IgD-negative memory B cell (primary cell): ENCODE measurements around the gene CCDC154. TPM values are rescaled to one million over a fixed set of nuclear protein-coding genes. Genes with fewer than 3 reads are reported as not detected.

Experiments
- H3K27ac Mint-ChIP-seq, 3 donors: one replicate each; pipeline ENCODE4 v1.8.0; 2020 to 2022; ENCODE audit warnings: mild to moderate bottlenecking in 3 of 3, mixed read lengths in 3 of 3, moderate library complexity in 1 of 3
- H3K27me3 Mint-ChIP-seq: one replicate; pipeline ENCODE4 v1.8.0; 2021; ENCODE audit warnings: mixed read lengths
- H3K36me3 Mint-ChIP-seq: one replicate; pipeline ENCODE4 v1.8.0; 2020; ENCODE audit warnings: mild to moderate bottlenecking, mixed read lengths
- H3K4me1 Mint-ChIP-seq, 3 donors: one replicate each; pipeline ENCODE4 v1.8.0; 2020 to 2022; ENCODE audit warnings: mixed read lengths in 3 of 3, mild to moderate bottlenecking in 1 of 3
- H3K4me3 Mint-ChIP-seq, 4 donors: one replicate each; pipeline ENCODE4 v1.8.0; 2020 to 2022; ENCODE audit warnings: mild to moderate bottlenecking in 4 of 4, mixed read lengths in 4 of 4, moderate library complexity in 3 of 4
- H3K9me3 Mint-ChIP-seq, 3 donors: one replicate each; pipeline ENCODE4 v1.8.0; 2020 to 2021; ENCODE audit warnings: mixed read lengths in 3 of 3, mild to moderate bottlenecking in 1 of 3
- polyA plus RNA-seq: library from polyadenylated mRNA; unstranded; fragments of 300-500 nt; fragmentation: Illumina TruSeq; gene quantifications from one replicate; pipeline ENCODE4 v1.2.3, GENCODE V29; 2021

The CCDC154 gene
- polyA plus RNA-seq, 1 donor from 2014 or later: 1.5 TPM

DNA sequence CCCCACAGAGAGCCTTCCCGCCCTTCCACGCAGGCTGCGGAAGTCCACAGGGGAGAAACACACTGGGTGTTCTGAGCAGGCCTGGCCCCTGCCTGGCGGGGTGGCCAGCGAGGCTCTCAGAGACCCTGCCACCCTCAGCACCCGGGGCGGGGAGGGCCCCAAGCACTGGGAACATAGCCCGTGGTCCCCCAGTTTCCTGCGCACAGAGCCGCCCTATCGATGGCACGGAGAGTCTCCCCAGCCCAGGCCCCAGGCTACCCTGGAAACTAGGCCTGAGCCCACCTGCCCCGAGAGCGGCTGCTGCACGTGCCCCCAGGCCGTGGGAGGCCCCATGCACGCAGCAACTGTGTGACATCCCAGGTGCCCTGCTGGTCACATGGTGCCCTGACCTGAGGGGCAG lies 10.2 kb upstream of the CCDC154 start:
- H3K9me3 Mint-ChIP-seq: no peaks in the 10 kb centered on the region
- H3K27me3 Mint-ChIP-seq: no peaks in the 10 kb centered on the region
- peaks cover 2% of the 10 kb centered on the region for H3K36me3 Mint-ChIP-seq
- H3K27ac Mint-ChIP-seq: peak overlapping the region in 2 of 3 donors; percentile 50 to 90
- H3K4me1 Mint-ChIP-seq: peaks cover 5 to 10% (median 9%) of the 10 kb centered on the region in 3 donors
- H3K4me3 Mint-ChIP-seq: peak overlapping the region in 1 of 4 donors; percentile 73

DNA sequence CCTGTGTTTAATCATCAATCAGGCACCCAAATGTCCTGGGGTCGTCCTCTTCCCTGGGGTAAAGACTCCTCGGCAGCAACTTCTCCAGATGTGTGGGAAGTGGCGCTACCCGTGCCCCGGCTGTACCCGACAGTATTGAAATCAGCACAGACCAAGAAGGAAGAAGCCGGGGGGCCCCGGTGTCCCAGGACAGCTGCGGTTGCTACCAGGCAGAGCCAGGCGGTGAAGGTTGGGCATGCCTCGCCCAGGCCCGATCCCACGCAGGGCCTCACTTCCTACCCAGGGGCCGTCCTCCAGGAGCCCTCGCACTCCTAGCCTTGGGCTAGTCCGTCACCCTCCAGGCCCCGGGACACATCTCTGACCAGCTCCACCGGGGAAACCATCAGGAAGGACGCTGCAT lies 9.0 kb upstream of the CCDC154 start:
- H3K27ac Mint-ChIP-seq: peak overlapping the region in 1 of 3 donors; percentile 90
- H3K9me3 Mint-ChIP-seq: no peaks in the 10 kb centered on the region
- H3K36me3 Mint-ChIP-seq: no peaks in the 10 kb centered on the region
- H3K4me3 Mint-ChIP-seq: peak overlapping the region in 1 of 4 donors; percentile 73
- peaks cover 0 to 2% (median 0%) of the 10 kb centered on the region in 3 donors for H3K4me1 Mint-ChIP-seq
- no peaks in the 10 kb centered on the region for H3K27me3 Mint-ChIP-seq

DNA sequence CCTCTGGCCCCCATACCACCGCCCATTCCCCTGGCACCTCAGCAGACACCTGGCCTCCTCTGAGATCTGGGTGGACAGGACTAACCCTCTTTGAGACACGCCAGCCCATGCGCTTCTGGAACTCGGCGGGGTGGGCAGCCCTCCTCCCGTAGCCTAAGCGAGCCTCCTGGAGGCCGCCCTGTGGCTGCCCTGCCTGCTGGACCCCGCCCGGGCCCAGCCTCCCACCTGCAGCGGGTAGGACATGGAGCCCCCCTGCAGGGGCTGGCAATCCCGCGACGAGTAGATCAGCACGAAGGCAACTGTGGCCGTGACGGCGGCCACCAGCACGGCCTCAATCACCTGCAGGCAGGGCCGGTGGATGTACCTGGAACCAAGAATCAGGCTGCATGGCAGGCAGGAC lies 8.2 kb upstream of the CCDC154 start:
- Mint-ChIP-seq H3K36me3 (peaks cover 1% of the 10 kb centered on the region), H3K4me3 (peak overlapping the region in 1 of 4 donors; percentile 40), H3K27me3 (no peaks in the 10 kb centered on the region), H3K9me3 (no peaks in the 10 kb centered on the region), H3K4me1 (no peaks in the 10 kb centered on the region), H3K27ac (peak overlapping the region in 1 of 3 donors; percentile 90)

DNA sequence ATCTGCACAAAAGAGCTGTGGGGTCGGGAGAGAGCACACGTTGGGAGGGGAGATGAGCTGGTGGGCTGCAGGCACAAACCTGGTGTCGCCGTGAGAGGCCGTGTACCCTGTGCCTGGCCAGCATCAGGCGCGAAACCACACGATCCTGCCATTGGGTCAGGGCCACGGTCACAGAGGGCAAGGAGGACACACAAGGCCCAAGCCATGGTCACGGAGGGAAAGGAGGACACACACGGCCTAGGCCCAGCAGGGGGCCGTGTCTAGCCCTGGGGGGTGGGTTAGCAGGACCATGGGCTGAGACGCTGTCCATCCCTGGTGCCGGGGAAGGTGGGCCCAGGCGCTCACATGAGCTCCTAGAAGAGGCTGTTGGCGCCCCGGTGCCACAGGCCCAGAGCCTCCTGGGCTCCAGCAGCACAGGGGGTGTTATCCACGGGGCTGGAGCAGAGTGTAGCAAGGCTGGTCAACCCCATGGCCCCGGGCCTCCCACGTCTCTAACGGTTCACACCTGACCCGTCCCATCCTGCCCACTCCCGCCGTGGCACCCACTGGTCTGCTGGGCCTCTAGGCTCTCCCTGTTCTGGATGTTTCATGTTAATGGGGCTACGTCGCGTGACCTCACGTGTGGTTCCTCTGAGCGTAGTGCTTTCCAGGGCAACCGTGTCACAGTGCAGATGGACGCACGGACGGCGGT lies 7.5 kb upstream of the CCDC154 start:
- Mint-ChIP-seq H3K36me3 (peaks cover 1% of the 10 kb centered on the region), H3K27me3 (no peaks in the 10 kb centered on the region), H3K4me1 (no peaks in the 10 kb centered on the region), H3K9me3 (no peaks in the 10 kb centered on the region), H3K4me3 (peak overlapping the region in 1 of 4 donors; percentile 40), H3K27ac (peak overlapping the region in 1 of 3 donors; percentile 61)

DNA sequence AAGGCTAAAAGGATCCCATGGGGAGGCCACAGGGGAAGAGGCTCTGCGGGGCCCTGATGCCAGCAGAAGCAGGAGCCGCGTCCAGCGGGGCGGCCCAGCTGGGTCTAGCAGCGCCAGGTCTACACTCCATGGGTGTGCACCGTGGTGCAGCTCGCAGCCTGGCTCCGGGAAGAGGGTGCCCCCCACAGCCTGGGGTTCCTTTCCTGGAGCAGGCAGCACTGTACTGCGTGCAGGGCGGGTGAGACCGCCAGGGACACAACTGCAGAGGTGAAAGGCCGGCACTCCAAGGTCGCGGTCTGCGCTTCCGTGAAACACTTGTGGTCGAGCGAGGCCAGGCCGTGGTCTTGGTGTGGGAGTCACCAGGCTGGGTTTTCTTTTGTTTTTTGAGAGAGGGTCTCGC lies 6.5 kb upstream of the CCDC154 start:
- Mint-ChIP-seq H3K27me3 (no peaks in the 10 kb centered on the region), H3K4me3 (no peak overlapping the region), H3K36me3 (peaks cover 1% of the 10 kb centered on the region), H3K27ac (no peak overlapping the region), H3K9me3 (no peaks in the 10 kb centered on the region), H3K4me1 (no peaks in the 10 kb centered on the region)

DNA sequence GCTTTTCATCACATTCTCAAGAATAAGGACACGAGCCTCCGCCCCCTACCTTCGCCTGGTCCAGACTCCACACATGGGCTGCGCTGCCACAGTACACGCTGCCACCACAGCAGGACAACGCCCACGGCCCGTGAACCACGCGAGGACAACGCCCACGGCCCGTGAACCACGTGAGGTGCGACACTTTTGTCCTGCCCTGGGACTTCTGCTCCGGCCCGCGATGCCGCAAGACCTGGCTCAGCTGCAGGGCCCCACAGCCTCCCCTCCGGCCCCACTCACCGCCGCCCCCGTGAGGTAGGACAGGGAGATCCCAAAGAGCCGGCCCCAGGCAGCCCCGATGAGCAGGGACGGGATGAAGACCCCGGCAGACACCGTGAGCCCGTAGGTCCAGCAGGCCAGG lies 5.9 kb upstream of the CCDC154 start:
- Mint-ChIP-seq H3K4me1 (no peaks in the 10 kb centered on the region), H3K4me3 (no peak overlapping the region), H3K36me3 (peaks cover 1% of the 10 kb centered on the region), H3K9me3 (no peaks in the 10 kb centered on the region), H3K27me3 (no peaks in the 10 kb centered on the region), H3K27ac (peak overlapping the region in 1 of 3 donors; percentile 20)

DNA sequence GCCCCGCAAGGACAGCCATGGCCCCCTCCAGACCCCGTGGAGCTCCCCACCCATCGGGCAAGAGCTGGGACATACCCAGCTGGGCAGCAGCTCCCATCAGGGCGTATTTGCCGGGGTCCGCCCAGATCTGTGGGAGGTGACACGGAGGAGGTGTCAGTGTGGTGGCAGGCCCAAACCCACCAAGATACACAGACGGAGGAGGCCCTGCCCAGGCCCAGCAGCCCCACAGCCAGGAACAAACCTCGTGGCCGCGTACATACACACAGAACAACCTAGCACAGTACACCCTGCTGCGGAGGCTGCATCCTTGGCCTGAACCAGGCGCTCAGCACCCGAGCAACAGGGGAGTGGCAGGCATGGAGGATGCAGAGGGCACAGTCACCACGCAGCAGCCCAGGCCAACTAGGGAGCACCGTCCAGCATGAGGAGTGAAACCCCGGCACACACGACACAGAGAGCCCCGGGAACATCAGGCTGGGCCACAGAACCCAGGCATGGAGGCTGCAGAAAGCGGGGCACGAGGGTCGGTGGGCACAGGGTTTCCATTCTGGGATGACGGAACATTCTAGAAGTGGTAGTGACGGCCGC lies 4.9 kb upstream of the CCDC154 start:
- Mint-ChIP-seq H3K4me3 (no peak overlapping the region), H3K9me3 (no peaks in the 10 kb centered on the region), H3K36me3 (peaks cover 1% of the 10 kb centered on the region), H3K27me3 (no peaks in the 10 kb centered on the region), H3K27ac (peak overlapping the region in 1 of 3 donors; percentile 20), H3K4me1 (peaks cover 0 to 5% (median 0%) of the 10 kb centered on the region in 3 donors)

DNA sequence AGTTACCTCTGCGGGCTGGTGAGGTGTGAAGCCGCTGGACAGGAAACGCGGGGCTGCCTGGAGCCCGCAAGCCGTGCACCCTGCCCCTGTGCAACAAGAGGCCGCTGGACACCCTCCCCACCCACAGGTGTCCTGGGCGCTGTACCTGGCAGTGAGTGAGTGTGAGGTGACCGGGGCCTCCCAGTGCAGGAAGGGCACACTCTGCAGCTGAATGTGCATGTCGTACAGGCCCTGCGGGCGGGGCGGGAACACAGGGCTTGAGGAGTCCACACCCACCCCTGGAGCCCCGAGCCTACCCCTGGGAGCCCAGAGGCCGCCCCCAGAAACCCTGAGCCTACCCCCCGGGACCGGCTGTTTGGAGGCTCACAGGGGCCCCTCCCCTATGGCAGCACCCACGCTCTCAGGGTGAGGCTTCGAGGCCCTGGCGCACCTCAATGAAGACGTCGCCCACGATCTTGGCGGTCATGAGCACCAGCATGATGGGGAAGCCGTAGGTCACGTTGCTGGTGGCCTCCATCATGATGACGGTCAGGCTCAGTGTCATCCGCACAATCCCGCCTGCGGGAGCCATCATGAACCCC lies 4.3 kb upstream of the CCDC154 start:
- peaks cover 1% of the 10 kb centered on the region for H3K36me3 Mint-ChIP-seq
- H3K4me1 Mint-ChIP-seq: peaks cover 0 to 5% (median 0%) of the 10 kb centered on the region in 3 donors
- H3K27ac Mint-ChIP-seq: peak overlapping the region in 1 of 3 donors; percentile 62
- no peaks in the 10 kb centered on the region for H3K9me3 Mint-ChIP-seq
- no peak overlapping the region for H3K4me3 Mint-ChIP-seq
- H3K27me3 Mint-ChIP-seq: no peaks in the 10 kb centered on the region

DNA sequence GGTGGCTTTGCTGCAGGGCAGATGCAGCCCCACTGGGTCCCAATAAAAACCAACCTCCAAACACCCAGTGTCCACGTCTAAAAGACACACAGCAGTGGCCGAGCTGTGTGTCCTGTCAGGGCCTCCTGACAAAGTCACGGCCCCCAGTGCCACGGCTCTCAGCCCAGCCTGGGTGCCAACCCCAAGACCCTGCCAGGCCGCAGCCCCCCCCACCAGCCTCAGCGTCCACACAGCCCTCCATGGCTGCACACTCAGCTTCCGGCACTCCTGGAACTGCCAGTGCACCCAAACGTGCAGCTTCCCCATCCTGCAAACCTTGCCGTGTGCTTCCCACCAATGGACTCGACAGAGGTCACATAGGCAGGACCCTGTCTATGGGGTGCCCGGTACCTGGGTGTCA lies 3.6 kb upstream of the CCDC154 start:
- Mint-ChIP-seq H3K4me3 (peak overlapping the region in 2 of 4 donors; percentile 41 to 74), H3K9me3 (no peaks in the 10 kb centered on the region), H3K27ac (peak overlapping the region in 2 of 3 donors; percentile 31 to 62)

DNA sequence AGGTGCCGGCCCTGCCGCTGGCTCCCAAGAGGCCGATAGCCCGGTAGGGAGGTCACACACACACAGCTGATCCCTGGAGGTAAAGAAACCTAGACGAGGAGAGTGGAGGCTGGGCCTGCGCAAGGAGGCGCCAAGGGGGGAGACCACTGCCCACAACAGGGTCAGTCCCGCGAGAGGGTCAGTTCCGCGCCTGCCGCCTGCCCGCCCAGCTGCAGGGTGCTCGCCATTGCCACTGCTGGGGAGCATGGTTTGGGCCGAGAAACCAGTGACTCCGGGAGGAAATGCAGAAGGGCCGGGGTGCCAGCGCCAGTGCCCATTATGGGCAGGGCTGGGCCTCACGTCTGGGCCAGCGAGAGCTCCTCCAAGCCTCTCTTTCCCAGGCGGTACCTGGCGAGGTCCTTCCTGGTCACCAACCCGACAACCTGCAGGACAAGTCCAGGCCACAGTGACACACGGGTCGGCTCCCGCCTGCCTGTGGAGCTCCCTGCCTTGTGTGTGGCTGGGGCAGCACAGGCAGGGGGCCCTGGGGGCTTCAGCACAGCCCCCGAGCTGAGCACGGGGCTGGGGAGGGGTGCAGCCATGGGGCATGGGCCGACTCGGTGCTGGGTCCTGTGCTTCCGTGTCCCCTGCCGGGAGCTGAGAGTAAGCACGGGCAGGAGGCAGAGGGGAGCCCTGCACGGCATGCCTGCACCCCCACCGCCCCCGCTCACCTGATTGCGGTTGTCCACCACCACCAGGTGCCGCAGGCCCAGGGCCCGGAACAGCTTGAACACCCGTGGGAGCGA lies 2.1 kb upstream of the CCDC154 start:
- H3K9me3 Mint-ChIP-seq: no peaks in the 10 kb centered on the region
- peaks cover 1% of the 10 kb centered on the region for H3K36me3 Mint-ChIP-seq
- H3K27ac Mint-ChIP-seq: peak overlapping the region; percentile 31 to 99 (median 83)
- H3K4me3 Mint-ChIP-seq: peak overlapping the region in 1 of 4 donors; percentile 87
- no peaks in the 10 kb centered on the region for H3K27me3 Mint-ChIP-seq
- peaks cover 0 to 5% (median 0%) of the 10 kb centered on the region in 3 donors for H3K4me1 Mint-ChIP-seq

More for the DNA sequence above, 3.6 kb upstream of the CCDC154 start:
- Mint-ChIP-seq H3K4me1 (peaks cover 0 to 5% (median 0%) of the 10 kb centered on the region in 3 donors), H3K27me3 (no peaks in the 10 kb centered on the region), H3K36me3 (peaks cover 1% of the 10 kb centered on the region)

DNA sequence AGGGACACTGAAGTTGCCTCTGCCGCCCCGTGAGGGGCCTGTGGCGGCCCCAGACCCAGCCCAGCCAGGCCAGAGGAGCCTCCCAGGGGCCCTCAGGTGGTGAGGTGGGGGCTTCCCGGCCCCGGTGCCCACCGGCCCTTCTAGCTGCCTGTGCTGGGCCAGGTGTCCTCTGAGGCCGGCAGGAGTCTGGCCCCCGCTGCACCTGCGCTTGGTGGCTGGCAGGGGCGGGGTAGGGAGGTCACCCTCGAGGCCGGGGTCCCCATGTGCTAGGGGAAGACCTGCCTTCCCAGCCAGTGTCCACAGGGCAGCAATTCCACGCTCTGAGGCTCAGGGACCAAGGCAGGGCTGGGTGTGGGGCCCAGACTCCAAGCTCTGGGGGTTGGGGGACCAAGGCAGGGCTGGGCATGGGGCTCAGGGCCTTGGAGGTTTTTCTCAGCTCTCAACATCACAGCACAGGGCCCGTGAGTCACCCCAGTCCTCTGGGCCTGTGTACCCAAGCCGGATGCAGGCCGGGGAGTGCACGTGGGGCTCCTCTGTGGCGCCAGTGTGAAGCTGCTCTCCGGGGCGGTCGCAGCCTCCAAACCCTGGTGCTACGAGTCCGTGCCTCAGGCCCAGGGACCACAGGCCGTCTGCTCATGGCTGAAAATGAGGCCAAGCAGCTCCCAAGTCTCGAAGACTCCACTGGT lies 1.3 kb upstream of the CCDC154 start:
- Mint-ChIP-seq H3K27me3 (no peaks in the 10 kb centered on the region), H3K4me1 (peaks cover 0 to 5% (median 0%) of the 10 kb centered on the region in 3 donors), H3K36me3 (peaks cover 1% of the 10 kb centered on the region), H3K27ac (peak overlapping the region; percentile 31 to 99 (median 83)), H3K9me3 (no peaks in the 10 kb centered on the region), H3K4me3 (peak overlapping the region in 2 of 4 donors; percentile 37 to 87)

DNA sequence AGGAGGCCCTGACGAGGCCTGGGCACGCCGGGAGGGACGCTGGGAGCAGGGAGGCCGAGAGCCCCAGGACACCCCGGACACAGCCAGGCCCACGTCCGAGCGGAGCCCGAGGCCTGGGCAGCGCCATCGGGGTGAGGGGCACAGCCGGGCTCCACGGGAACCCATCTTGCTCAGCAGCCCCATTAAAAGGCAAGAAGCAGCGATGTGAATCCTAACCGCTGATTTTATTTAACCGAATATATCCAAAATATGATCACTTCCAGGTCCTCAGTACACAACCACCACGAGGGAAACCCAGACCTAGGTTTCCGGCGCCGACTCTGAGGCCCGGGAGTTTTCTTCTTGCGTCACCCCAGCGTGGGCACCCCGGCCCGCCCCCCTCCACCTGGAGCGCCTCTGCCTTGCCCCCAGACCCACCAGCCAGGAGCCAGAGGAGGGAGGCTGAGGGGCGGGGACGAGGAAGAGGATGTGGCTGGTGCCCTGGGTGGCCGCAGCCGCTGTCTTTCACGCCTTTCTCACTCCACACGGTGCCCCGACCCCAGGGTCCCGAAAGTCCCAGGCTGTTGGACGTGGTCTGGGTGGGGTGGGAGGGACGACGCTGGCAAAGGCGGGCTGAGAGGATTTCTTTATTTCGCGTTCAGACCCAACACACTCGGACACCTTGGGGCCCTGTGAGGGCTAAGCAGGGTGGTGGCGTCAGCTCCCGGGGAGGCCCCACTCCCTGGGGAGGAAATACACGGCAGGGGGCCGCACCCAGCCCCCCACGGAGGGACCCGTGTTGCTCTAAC lies 568 bp upstream of the CCDC154 start:
- peaks cover 0 to 5% (median 0%) of the 10 kb centered on the region in 3 donors for H3K4me1 Mint-ChIP-seq
- no peaks in the 10 kb centered on the region for H3K9me3 Mint-ChIP-seq
- peaks cover 1% of the 10 kb centered on the region for H3K36me3 Mint-ChIP-seq
- H3K27me3 Mint-ChIP-seq: no peaks in the 10 kb centered on the region
- H3K27ac Mint-ChIP-seq: peak overlapping the region; percentile 71 to 99 (median 83)
- H3K4me3 Mint-ChIP-seq: peak overlapping the region; percentile 60 to 87 (median 84)

DNA sequence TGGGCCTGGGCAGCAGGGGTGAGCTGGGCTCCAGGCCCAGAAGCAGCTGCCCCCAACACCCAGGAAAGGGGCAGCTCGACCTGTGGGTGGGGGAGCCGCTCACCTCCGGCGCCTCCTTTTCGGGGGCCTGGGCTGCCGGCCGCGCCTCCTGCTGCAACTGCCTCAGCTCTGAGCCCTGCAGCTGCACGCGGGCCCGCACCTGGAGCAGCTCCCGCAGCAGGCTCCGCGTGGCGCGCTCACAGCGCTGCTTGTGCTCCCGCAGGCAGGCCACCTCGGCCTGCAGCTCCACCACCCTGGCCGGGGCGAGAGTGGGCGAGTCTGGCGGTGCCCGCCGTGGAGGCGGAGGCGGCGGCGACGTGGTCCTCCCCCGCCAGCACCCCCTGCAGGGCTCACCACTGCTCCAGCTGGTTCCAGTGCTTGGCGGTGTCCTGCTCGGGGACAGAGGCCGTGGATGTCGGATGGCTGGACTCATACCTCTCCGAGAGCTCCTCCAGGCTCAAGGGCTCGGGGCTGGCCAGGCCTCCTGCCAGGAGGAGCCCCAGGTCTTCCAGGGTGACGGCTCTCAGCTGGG lies 868 bp downstream of the CCDC154 start:
- peaks cover 1% of the 10 kb centered on the region for H3K36me3 Mint-ChIP-seq
- H3K4me3 Mint-ChIP-seq: no peak overlapping the region
- H3K27ac Mint-ChIP-seq: no peak overlapping the region
- no peaks in the 10 kb centered on the region for H3K27me3 Mint-ChIP-seq
- no peaks in the 10 kb centered on the region for H3K9me3 Mint-ChIP-seq
- peaks cover 0 to 5% (median 0%) of the 10 kb centered on the region in 3 donors for H3K4me1 Mint-ChIP-seq
